Right ventricle myocardium superior (tissue), 1 donor: Measurements from ENCODE around the gene ZNF710. TPM values are rescaled to one million over a fixed set of nuclear protein-coding genes. Genes with fewer than 3 reads are reported as not detected.

Experiments used
- ATAC-seq: fragments of 200-7000 bp; cut with Tn5 transposase; one replicate; pipeline ENCODE4 v1.9.1; 2020; ENCODE audit warnings: mild to moderate bottlenecking; ENCODE audit not compliant: poor library complexity
- DNase-seq: peaks from one replicate; pipeline ENCODE4 v3.0.0-alpha.2; 2020
- intact Hi-C: fragments of 100-400 bp; cut with DNase I; formaldehyde crosslinking; loops from one replicate; pipeline ENCODE4 v1.11.2; 2022
- total RNA-seq: library from RNA; stranded (reverse); fragmentation: NEBNext Ultra II Directional; extraction: Animal tissue kit (Norgen Biotek cat#: 25700); gene quantifications from one replicate; pipeline ENCODE4 v1.2.1, GENCODE V29; 2021
- donor health status: DM: no; HTN: yes; CAD: no; lungs with severe emphysema.

ZNF710 gene
- total RNA-seq, 1 donor from 2014 or later, result 4.9 TPM

GRCh38 chr15:90009301-90010022 is 8.3 kb downstream of the ZNF710 start:
- no peak for ATAC-seq
- intact Hi-C loops, result no loop called here
- DNase-seq, result no peak

- intact Hi-C loops, result no loop called here
- ATAC-seq (no peak), DNase-seq (no peak)
Measured at GRCh38 chr15:90011705-90012104, 10.6 kb downstream of the ZNF710 start.

GRCh38 chr15:90013503-90013937 is 12.4 kb downstream of the ZNF710 start:
- ATAC-seq, result peak; percentile 29
- DNase-seq, result no peak
- intact Hi-C loops, result no loop called here

DNA sequence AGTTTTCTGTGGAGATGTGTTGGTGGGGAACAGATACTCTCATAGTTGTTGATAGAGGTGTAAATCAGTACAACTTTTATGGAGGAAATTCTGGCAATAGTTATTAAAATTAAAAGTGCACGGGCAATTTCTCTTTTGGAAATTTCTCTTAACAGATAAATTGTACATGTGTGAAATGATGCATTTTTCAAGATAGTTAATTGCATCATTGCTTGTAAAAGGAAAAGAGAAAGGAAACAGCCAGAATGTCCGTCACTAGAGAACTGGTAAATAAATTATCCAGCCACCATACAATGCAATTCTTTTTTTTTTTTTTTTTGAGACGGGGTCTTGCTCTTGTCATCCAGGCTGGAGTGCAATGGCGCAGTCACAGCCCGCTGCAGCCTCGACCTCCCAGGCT is 14.2 kb downstream of the ZNF710 start:
- intact Hi-C loops, result no loop called here

DNA sequence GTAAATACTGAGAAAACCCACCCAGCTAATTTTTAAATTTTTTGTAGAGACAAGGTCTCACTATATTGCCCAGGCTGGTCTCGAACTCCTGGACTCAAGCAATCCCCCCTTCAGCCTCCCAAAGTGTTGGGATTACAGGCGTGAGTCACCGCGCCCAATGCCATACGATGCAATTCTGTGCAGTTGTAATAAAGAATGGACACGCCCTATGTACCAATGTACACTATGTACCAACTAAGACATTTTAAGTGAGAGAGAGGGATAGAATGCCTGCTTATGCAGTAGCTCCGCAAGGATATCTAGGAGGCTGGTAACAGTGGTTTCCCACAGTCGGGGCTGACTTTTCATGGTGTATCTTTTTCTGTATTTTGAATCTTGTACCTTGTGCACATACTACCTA is 14.6 kb downstream of the ZNF710 start:
- intact Hi-C loops, result no loop called here
- ATAC-seq, result no peak

More for the DNA sequence above, 14.2 kb downstream of the ZNF710 start:
- ATAC-seq (no peak), DNase-seq (no peak)

DNA sequence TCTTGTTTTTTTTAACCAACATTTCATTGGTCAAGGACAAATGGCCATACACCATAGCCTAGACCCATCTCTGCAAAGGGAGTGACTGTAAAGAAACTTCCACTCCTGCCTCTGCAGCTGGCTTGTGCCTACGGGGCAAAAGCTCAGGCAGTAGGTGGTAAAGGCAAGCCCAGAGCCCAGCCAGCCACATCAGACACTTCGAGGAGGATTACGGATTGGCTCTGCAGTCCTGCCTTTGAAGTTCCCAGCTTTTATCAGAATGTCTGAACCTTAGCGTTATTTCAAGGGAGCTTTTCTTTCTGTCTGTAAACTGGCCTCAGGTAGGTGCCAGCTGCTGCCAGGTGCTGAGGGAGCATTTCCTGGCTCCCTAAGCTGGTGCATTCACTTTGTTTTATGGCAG is 15.6 kb downstream of the ZNF710 start:
- intact Hi-C loops, result no loop called here
- ATAC-seq, result no peak
- no peak for DNase-seq

More for the DNA sequence above, 14.6 kb downstream of the ZNF710 start:
- DNase-seq, result no peak

DNA sequence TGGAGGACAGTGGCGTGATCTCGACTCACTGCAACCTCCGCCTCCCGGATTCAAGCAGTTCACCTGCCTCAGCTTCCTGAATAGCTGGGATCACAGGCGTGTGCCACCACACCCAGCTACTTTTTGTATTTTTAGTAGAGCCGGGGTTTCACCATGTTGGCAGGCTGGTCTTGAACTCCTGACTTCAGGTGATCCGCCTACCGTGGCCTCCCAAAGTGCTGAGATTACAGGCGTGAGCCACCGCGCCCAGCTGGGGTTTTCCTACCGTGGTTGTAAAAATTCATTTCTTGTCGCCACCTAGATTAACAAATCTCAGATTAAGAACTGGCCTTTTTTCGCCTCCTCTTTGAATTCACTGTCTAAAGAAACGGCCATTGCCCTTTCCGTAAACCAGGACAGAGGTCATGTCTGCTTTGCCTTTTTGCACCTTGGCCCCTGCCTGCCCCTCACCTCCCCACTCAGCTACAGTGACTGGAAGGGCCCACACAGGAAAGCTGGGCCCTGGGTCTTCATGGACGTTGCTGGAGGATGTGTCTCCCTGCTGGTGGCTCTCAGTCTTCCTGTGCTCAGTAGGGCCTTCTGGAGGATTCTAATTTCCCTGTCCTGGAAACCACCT is 17.2 kb downstream of the ZNF710 start:
- no peak for ATAC-seq
- intact Hi-C loops, result no loop called here
- DNase-seq, result no peak

- intact Hi-C loops, result no loop called here
- DNase-seq, result no peak
- no peak for ATAC-seq
Measured at GRCh38 chr15:90019611-90020010, 18.5 kb downstream of the ZNF710 start.

GRCh38 chr15:90020021-90020735 is 19.1 kb downstream of the ZNF710 start:
- DNase-seq, result no peak
- intact Hi-C loops, result no loop called here
- peak; percentile 77 for ATAC-seq

DNA sequence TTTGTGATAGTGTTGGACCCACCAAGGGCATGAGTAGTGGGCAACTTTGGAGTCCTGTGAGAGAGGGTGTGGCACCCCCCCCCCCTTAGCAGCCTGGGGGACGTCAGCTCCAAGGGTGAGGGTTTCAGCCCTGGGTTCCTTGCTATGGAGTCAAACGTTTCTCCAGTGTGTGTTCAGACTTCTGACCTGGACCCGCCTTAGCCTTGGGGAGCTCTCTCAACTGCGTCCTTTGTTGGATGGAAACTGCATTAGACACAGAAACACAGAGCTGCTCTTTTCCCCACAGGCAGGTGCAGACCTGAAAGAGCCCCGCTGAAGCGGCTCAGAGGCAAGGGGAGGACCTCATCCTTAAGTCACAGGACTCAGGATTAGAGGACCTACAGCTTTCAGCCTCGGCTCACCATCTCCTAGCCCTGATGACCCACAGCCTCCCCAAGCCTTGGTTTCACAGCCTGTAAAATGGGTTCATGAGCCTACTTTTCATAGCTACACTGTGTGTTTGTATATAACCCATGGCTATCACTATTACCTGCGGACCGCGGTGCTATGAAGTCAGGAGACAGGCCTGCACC is 19.9 kb downstream of the ZNF710 start:
- intact Hi-C loops, result no loop called here
- DNase-seq (no peak), ATAC-seq (no peak)

- DNase-seq (no peak), ATAC-seq (no peak)
- intact Hi-C loops, result no loop called here
Measured at GRCh38 chr15:90022345-90022744, 21.2 kb downstream of the ZNF710 start.

GRCh38 chr15:90022905-90023700 is 22.0 kb downstream of the ZNF710 start:
- DNase-seq, result no peak

DNA sequence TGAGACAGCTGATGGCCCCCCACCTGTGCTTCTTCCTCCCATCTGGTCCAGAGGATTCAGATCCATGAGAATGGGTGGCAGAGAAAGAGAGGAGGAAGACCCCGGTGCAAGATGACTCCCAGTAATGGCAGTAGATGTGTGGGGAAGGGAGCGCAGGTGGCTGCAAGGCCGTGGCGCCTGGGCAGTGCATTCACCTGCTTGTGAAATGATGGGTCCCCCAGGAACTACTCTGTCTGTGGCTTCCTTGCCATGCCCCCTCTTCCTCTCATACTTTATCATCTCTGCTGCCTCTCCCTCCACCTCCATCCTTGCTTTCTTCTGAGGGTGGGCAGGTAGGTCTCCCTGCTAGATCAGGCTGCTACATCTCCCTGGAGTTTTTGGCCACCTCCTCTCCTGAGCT is 23.3 kb downstream of the ZNF710 start:
- no peak for ATAC-seq
- no peak for DNase-seq
- intact Hi-C loops, result no loop called here

More at GRCh38 chr15:90022905-90023700, 22.0 kb downstream of the ZNF710 start:
- intact Hi-C loops, result no loop called here
- no peak for ATAC-seq

DNA sequence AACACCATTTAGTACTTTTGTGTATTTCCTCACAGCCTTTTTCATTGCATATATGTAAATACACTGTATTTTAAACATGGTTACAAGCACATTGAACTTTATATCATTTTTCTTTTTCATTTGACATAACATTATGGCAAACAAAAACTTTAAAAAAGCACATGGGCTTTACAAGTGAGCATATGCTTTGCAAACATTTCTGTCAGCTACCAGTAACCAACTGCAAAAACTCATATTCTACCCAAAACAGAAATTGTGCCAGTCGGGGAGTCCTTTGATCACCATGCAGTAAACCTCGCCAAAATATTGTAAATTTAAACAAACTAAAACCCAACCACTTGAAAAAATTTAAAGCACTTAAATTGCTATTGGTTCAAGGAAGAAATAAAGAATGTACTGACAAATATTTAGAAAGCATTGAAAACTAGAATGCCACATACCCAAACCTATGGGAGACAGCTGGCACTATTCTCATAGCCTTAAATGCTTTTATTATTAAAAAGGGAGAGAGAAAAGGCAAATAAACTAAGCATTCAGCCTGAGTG is 24.4 kb downstream of the ZNF710 start:
- intact Hi-C loops, result no loop called here
- ATAC-seq (no peak), DNase-seq (no peak)

- intact Hi-C loops, result no loop called here
- ATAC-seq, result no peak
- no peak for DNase-seq
Measured at GRCh38 chr15:90028376-90028944, 27.3 kb downstream of the ZNF710 start.

DNA sequence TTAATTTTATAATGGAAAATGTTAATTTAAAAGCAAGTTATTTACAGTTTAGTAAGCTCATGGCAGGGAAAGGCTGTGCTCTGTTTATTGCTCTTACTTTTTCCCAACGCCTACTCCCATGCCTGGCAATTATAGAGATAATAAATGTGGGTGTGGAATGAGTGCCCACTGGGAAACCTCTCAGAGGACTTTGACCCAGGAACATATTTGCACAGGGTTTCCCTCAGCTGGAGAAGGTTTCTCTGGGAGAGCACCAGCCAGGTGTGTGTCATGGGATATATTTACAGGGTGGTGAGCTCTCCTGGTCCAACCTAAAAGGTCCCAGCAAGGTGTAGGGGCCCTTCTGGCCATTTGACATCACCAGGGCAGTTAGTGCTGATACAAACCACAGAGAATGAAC is 27.9 kb downstream of the ZNF710 start:
- DNase-seq (no peak), ATAC-seq (peak; percentile 16)
- intact Hi-C loops, result no loop called here

- ATAC-seq, result peak; percentile 53
- DNase-seq, result peak; percentile 64
- intact Hi-C loops, result no loop called here
Measured at GRCh38 chr15:90030376-90030775, 29.3 kb downstream of the ZNF710 start.

- intact Hi-C loops, result no loop called here
- ATAC-seq, result peak; percentile 30
- DNase-seq, result peak; percentile 27
Measured at GRCh38 chr15:90031231-90031791, 30.2 kb downstream of the ZNF710 start.
